ENCODE measurements around the gene ZNF8. TPM values are rescaled to one million over a fixed set of nuclear protein-coding genes. Genes with fewer than 3 reads are reported as not detected.

The ZNF8 gene
- total RNA-seq, 2 donors from 2014 or later: 3.4 to 3.8 TPM

DNA sequence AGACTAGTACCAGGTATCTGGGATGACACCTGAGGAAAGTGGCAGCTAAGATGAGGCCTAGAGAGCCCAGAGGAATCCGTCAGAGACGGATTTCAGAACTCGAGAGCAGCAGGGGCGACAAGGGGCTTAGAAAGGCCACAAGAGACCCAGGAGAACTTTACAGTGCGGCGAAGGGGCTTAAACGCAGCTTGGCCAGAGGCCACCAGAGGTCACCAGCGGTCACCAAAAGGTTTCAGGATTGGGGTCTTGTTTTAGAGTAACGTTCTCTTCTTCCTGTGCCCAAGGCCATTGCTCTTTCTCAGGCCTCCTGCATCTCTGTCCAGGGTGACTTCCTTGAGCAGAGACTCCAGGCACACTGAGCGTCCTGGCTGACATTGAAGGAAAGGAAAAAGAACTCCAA lies 50.2 kb downstream of the ZNF8 start:
- no peak for DNase-seq
- intact Hi-C loops (cut with DNase I): no loop called here
- Histone ChIP-seq H3K4me1 (peaks cover 12% of the 10 kb centered on the region), H3K27me3 (no peaks in the 10 kb centered on the region), H3K27ac (no peak overlapping the region), H3K36me3 (no peaks in the 10 kb centered on the region), H3K9ac (ENCODE audit: low read depth in 2 of 2, low read length in 2 of 2) (no peak overlapping the region), H3K4me3 (no peak overlapping the region), H3K9me3 (no peaks in the 10 kb centered on the region)
- TF ChIP-seq, protein P1, sequence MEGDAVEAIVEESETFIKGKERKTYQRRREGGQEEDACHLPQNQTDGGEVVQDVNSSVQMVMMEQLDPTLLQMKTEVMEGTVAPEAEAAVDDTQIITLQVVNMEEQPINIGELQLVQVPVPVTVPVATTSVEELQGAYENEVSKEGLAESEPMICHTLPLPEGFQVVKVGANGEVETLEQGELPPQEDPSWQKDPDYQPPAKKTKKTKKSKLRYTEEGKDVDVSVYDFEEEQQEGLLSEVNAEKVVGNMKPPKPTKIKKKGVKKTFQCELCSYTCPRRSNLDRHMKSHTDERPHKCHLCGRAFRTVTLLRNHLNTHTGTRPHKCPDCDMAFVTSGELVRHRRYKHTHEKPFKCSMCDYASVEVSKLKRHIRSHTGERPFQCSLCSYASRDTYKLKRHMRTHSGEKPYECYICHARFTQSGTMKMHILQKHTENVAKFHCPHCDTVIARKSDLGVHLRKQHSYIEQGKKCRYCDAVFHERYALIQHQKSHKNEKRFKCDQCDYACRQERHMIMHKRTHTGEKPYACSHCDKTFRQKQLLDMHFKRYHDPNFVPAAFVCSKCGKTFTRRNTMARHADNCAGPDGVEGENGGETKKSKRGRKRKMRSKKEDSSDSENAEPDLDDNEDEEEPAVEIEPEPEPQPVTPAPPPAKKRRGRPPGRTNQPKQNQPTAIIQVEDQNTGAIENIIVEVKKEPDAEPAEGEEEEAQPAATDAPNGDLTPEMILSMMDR (IDR thresholded peaks at IDR 0.05): no peak

DNA sequence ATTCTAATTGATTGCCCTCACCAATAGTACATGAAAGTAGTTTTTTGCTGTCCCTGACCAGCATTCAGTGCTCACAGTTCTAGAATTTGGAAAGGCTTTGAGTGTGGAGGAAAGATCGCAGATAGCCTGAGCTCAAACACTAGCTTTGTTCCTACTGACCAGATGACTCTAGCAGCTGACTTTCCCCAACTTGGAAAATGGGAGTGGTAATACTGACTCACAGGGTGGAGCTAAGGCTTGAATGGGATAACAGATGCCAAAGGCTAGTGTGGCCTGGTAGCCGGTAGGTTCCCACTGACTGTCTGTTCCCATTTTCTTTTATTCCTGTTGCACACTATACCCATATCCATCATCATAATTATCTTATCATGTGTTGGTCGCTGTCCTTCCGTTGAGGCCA lies 51.7 kb downstream of the ZNF8 start:
- H3K9me3 ChIP-seq: no peaks in the 10 kb centered on the region
- intact Hi-C loops (cut with DNase I): no loop called here
- no peak overlapping the region for H3K4me3 ChIP-seq
- H3K27me3 ChIP-seq: no peaks in the 10 kb centered on the region
- H3K27ac ChIP-seq: no peak overlapping the region
- H3K4me1 ChIP-seq: peaks cover 12% of the 10 kb centered on the region
- TF ChIP-seq, protein P1 (IDR thresholded peaks at IDR 0.05): no peak
- no peak for DNase-seq
- no peaks in the 10 kb centered on the region for H3K36me3 ChIP-seq
- H3K9ac ChIP-seq (ENCODE audit: low read depth in 2 of 2, low read length in 2 of 2): no peak overlapping the region

DNA sequence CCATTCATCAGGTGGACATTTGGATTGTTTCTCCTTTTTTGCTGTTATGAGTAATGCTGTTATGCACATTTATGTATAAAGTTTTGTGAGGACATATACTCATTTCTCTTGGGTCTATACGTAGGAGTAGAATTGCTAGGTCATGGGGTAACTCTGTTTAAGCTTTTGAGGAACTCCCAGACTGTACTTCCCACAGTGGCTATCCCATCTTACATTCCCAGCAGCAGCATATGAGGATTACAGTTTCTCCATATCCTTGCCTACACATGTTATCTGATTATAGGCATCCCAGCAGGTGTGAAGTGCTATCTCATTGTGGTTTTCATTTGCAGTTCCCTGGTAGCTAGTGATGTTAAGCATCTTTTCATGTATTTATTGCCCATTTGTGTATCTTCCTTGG lies 53.9 kb downstream of the ZNF8 start:
- DNase-seq: no peak
- H3K27ac ChIP-seq: no peak overlapping the region
- no peaks in the 10 kb centered on the region for H3K27me3 ChIP-seq
- intact Hi-C loops (cut with DNase I): no loop called here
- no peaks in the 10 kb centered on the region for H3K36me3 ChIP-seq
- TF ChIP-seq, protein P1 (IDR thresholded peaks at IDR 0.05): no peak
- no peak overlapping the region for H3K9ac ChIP-seq (ENCODE audit: low read depth in 2 of 2, low read length in 2 of 2)
- no peak overlapping the region for H3K4me3 ChIP-seq
- H3K9me3 ChIP-seq: no peaks in the 10 kb centered on the region
- peaks cover 9% of the 10 kb centered on the region for H3K4me1 ChIP-seq

DNA sequence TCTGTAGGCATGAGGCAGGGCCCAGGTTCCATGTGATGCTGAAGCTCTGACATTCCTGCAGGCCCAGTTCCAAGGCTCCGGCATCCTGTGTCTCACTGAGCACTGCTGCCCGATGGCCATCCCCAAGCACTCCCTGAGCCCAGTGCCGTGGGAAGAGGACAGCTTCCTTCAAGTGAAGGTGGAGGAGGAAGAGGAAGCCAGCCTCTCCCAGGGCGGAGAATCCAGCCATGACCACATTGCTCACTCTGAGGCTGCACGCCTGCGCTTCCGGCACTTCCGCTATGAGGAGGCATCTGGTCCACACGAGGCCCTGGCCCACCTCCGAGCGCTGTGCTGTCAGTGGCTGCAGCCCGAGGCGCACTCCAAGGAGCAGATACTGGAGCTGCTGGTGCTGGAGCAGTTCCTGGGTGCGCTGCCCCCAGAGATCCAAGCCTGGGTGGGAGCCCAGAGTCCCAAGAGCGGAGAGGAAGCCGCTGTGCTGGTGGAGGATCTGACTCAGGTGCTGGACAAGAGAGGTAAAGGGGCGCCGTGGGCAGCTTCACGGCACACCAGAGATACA lies 56.0 kb downstream of the ZNF8 start:
- no peak overlapping the region for H3K4me3 ChIP-seq
- H3K9ac ChIP-seq (ENCODE audit: low read depth in 2 of 2, low read length in 2 of 2): no peak overlapping the region
- no peaks in the 10 kb centered on the region for H3K4me1 ChIP-seq
- no peaks in the 10 kb centered on the region for H3K27me3 ChIP-seq
- intact Hi-C loops (cut with DNase I): no loop called here
- no peaks in the 10 kb centered on the region for H3K9me3 ChIP-seq
- H3K27ac ChIP-seq: no peak overlapping the region
- TF ChIP-seq, protein P1 (IDR thresholded peaks at IDR 0.05): no peak
- DNase-seq: no peak
- no peaks in the 10 kb centered on the region for H3K36me3 ChIP-seq

DNA sequence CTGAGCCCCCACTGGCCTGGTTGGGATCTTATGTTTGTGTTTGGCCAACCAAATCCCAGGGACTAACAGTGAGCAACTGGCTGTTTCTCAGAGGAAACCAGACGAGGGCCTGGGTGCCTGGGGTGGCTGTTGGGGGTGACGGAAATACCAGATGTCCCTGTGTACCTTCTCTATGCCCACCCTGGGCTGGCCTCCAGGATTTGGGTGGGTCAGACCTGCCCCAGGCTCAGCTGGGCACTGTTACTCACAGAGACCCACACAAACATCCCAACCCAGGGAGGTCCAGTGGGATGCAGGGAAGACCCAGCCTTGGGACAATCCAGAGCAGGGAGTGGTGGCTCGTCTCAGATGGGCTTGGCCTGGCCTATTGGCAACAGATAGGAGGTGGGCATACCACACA lies 56.9 kb downstream of the ZNF8 start:
- Histone ChIP-seq H3K4me1 (no peaks in the 10 kb centered on the region), H3K36me3 (no peaks in the 10 kb centered on the region), H3K27me3 (no peaks in the 10 kb centered on the region), H3K9me3 (no peaks in the 10 kb centered on the region), H3K27ac (no peak overlapping the region), H3K4me3 (no peak overlapping the region), H3K9ac (ENCODE audit: low read depth in 2 of 2, low read length in 2 of 2) (no peak overlapping the region)
- DNase-seq: no peak
- intact Hi-C loops (cut with DNase I): no loop called here
- TF ChIP-seq, protein P1 (IDR thresholded peaks at IDR 0.05): no peak
